Fibroblast of the aortic adventitia (primary cell): ENCODE data around the gene PRR15. TPM values are rescaled to one million over a fixed set of nuclear protein-coding genes. Genes with fewer than 3 reads are reported as not detected.
A peak's percentile ranks its signal among the peaks of the same experiment; 100 is the strongest.

ENCODE experiments used
- DNase-seq: peaks from one replicate; pipeline ENCODE4 v3.0.0-alpha.2; 2010; ENCODE audit warnings: low read depth
- H3K4me3 ChIP-seq: 2 replicates; pipeline ENCODE4 v1.5.1; 2011; ENCODE audit warnings: low read depth, mild to moderate bottlenecking, control low read depth, low read length, moderate library complexity
- CTCF ChIP-seq: IDR thresholded peaks from 2 replicates; pipeline ENCODE4 v1.5.1; 2011; ENCODE audit warnings: mild to moderate bottlenecking, low read length, control low read depth, inconsistent platforms; ENCODE audit not compliant: insufficient read depth
- total RNA-seq: library from RNA; depleted of rRNA; stranded (reverse); fragments of >200 nt; gene quantifications from 2 replicates; pipeline ENCODE4 v1.2.3, GENCODE V29; 2012; ENCODE audit warnings: low replicate concordance

PRR15 gene
- total RNA-seq, 1 donor = 2.4 TPM

GRCh38 chr7:29598613-29599012 lies 35.0 kb downstream of the PRR15 start:
- DNase-seq = no peak
- H3K4me3 ChIP-seq = no peak overlapping the region
- no peak for TF ChIP-seq CTCF

DNA sequence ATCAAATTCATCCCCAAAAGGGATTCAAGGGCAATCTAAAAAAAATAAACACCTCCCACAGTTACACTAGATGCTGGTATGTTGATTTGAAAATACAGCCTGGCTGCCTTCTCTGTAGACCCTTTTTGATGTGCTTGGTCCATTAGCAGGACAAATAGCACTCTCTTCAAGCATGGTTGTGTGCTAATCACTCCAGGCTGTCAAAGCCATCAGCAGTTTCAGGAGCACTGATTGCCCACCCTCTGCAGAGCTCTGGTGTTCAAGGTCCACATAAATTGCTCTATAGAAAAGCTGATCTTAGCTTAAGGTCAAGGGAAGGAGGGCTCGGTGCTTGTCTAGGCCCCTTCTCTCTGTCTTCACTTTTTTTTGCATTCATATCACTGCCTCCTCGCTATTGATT lies 35.4 kb downstream of the PRR15 start:
- H3K4me3 ChIP-seq = no peak overlapping the region
- TF ChIP-seq CTCF = no peak
- DNase-seq = no peak

DNA sequence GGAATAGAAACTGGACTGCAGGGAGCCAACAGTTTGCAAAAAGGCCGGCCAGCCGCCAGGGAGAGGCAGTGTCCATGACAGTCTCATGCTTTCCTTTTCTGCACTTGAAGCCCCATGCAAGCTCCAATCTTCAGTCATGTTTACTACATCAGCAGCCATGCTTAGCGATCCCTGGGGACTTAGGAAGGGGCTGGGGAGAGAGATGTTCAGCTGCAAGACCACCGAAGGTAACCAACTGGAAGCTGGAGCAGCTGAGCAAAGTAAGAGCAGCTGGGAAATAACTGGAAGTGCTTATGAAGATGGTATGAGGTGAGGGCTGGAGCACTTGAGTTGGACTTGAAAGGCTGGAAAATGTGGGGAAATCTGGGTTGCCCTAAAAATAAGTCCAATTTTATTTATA lies 37.0 kb downstream of the PRR15 start:
- H3K4me3 ChIP-seq = no peak overlapping the region
- DNase-seq = no peak
- no peak for TF ChIP-seq CTCF

GRCh38 chr7:29604052-29604451 lies 40.4 kb downstream of the PRR15 start:
- H3K4me3 ChIP-seq = no peak overlapping the region
- TF ChIP-seq CTCF = no peak
- no peak for DNase-seq

- no peak overlapping the region for H3K4me3 ChIP-seq
- TF ChIP-seq CTCF = no peak
- DNase-seq = no peak
Observed at GRCh38 chr7:29604702-29605101, 41.1 kb downstream of the PRR15 start.

- DNase-seq = peak; percentile 40
- H3K4me3 ChIP-seq = no peak overlapping the region
- TF ChIP-seq CTCF = no peak
Observed at GRCh38 chr7:29605671-29606070, 42.0 kb downstream of the PRR15 start.

DNA sequence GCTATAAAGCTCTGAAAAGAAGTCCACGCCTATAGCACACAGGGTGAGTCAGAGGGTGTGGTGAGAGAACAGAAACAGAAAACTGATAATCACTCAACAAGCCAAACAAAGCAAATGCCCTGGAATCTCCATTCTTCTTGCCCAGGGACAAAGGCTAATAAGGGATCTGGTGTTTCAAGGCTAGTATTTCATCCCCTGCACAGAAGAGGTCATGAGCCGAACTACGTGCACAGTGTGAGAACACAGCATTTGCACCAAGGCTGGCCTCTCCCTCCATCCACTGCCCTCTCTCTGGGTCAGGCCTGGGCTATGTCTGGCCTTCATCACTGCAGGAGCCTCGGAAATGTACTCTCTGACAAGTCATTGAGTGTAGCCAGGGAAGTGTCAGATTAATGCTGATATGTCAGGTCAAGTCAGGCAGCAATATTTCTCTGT lies 42.7 kb downstream of the PRR15 start:
- H3K4me3 ChIP-seq = no peak overlapping the region
- TF ChIP-seq CTCF = no peak
- peak; percentile 98 for DNase-seq
